GM21447 (cell line): Measurements from ENCODE around the gene CASP12.
"Not testable (repeated sequence)": the region's sequence is repeated elsewhere in the genome, so short reads cannot be mapped to it uniquely, and the experiment has no call there.

Experiments used
- ATAC-seq: cut with Tn5 transposase; IDR thresholded peaks from one replicate; pipeline ENCODE4 v1.9.1; 2021; ENCODE audit not compliant: unreplicated experiment

CASP12 gene

DNA sequence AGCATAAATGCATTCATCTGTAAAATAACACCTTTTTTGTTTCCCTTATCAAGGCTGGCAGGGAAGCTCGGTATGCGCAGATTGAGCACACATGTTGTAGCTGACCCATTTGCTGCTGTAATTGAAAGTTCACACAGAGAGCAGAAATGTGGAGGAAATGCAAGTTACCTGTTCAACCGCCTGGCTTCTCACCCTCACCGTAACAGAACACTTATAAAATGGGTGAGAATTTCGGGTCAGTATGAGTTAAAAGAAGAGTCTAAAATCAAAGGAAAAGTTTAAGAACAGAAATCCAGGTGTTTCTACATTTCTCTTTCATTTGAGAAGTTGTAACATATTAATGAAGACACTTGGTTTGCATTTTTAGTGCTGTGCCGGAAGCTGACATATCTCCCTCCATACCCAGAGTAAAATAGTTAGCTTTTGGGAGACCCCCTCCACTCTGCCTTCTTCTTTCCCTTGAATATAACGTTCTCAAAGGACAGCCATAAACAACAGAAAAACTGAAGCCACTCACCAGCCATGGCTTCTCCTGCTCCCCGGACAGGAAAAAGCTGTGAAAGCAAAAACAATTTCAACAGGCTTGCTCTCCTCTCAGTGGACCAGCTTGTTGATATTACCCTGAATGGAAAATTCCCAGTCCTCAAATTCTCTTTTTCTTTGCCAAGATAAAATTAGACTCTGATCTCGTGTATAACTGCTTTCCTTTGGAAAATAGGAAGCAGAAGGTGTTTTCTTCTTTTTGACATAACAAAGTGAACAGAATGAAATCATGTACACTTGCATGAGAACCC, at the start of gene CASP12:
Gene CASP12 (minus strand): TSS at position 570 of the 794 bp plus-strand sequence.
- peak; percentile 87 for ATAC-seq

DNA sequence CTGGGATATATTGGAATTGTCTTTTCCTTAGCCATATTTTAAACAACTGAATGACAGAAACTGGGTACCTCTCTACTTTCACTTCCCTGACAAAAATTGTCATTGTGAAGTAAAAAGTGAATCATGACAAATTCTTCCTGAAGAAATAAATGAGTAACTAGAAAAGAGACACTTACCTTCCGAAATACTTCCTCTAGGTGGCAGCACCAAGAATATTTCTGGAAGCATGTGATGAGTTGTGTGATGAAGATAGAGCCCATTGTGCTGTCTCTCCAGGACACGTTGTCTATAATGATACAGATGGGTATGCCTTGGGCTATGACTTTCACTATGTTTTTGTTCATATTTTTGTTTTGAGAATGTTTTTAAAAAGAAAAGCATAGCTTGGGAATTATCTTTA, 48.6 kb upstream of the CASP12 start:
- ATAC-seq = peak; percentile 97

DNA sequence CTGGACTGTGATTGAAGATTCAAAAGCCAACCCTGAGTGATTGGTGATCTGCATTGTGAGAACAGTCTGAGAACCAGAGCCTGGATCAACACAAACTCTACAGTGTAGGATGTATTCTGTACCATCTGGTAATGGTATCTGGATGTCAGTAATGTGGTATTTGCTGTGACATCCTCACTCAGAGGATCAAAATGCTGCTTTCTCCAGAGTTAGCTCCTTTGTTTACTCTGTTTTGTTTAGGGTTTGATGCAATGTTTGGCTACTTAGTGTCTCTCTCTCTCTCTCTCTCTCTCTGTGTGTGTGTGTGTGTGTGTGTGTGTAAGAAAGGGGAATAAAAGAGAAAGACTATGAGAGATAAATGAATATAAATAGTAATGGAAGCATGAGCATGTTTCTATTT, 45.8 kb upstream of the CASP12 start:
- no peak for ATAC-seq

DNA sequence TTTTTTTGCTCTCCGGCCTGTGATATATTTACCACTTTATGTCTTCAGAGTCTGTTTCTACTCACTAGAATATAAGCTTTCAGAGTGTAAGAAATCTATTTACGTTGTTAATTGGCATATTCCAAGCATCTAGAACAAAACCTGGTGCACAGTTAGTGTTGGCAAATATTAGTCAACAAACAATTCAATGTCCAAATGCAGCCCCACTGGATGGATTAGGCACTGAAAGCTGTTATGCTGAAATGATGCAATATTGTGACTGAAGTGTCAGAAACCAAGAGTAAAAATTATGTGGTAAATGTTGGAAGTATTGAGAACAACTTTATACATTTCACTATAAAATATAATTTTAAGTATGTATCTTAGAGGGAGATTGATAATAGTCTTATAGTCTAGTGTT, 45.3 kb upstream of the CASP12 start:
- ATAC-seq = no peak

DNA sequence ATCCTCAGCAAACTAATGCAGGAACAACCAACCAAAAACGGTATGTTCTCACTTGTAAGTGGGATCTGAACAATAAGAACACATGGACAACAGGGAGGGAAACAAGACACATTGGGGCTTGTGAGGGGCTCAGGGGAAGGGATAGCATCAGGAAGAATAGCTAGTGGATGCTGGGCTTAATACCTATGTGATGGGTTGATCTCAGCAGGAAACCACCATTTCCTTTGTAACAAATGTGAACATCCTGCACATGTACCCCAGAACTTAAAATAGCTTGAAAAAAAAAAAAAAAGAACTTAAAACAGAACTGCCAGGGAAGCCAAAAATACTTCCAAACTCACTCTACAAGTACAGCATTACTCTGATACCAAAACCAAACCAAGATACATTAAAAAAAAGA, 36.3 kb upstream of the CASP12 start:
- no peak for ATAC-seq

DNA sequence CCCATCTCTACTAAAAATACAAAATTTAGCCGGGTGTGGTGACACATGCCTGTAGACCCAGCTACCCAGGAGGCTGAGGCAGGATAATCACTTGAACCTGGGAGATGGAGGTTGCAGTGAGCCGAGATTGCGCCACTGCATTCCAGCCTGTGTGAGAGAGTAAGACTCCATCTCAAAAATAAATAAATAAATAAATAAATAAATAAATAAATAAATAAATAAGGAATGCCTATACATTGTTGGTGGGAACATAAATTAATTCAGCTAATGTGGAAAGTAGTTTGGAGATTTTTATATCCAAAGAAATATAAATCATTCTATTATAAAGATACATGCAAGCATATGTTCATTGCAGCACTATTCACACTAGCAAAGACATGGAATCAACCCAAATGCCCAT, 35.8 kb upstream of the CASP12 start:
- not testable (repeated sequence) for ATAC-seq

DNA sequence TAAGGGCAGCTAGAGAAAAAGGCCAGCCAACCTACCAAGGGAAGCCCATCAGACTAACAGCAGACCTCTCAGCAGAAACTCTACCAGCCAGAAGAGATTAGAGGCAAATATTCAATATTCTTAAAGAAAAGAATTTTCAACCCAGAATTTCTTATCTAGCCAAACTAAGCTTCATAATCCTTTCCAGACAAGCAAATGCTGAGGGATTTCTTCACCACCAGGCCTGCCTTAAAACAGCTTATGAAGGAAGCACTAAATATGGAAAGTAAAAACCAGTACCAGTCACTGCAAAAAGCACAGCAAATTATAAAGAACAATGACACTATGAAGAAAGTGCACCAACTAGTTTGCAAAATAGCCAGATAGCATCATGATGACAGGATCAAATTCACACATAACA, 30.6 kb upstream of the CASP12 start:
- ATAC-seq = no peak

DNA sequence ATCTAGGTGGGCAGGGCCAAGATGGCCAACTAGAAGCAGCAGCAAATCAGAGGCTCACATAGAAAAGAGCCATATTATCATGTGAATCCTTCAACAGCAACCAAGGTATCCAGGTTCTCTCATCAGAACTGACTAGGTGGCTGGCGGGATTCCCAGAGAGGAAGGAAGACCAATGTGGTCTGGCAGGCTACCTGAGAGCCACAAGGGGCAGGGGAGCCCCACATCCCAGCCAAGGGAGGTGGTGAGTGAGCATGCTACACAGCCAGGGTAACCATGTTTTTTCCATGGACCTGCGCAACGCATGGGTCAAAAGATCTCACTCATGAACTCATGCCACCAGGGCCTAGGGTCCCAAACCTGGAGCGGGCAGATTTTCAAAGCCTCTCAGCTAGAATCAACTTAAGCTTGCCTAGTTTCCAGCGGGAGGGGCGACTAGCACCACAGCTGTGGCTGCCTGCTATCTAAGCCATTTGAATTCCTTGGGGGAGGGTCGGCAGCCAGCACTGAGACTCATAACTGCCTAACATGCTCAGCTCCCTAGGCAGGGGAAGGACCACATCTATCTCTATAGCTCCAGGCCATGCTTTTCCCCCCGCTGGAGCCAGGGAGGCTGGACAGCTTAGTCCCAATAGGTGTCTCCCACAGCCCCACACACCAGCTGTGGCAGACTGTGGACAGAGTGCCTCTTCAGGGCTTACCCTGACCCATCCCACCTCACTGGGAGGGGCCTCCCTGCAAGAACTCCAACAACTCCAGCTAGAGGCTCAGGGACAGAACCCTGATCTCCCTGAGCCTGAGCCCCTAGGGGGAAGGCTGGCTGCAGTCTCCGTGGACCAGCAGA, 28.7 kb upstream of the CASP12 start:
- no peak for ATAC-seq

DNA sequence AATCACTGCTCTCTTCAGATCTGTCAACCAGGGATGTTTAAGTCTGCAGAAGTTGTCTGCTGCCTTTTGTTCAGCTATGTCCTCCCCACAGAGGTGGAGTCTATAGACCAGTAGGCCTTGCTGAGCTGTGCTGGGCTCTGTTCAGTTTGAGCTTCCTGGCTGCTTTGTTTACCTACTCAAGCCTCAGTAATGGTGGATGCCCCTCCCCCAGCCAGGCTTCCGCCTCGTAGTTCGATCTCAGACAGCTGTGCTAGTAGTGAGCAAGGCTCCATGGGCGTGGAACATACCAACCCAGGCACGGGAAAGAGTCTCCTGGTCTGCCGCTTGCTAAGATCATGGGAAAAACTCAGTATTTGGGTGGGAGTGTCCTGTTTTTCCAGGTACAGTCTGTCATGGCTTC, 27.6 kb upstream of the CASP12 start:
- no peak for ATAC-seq

DNA sequence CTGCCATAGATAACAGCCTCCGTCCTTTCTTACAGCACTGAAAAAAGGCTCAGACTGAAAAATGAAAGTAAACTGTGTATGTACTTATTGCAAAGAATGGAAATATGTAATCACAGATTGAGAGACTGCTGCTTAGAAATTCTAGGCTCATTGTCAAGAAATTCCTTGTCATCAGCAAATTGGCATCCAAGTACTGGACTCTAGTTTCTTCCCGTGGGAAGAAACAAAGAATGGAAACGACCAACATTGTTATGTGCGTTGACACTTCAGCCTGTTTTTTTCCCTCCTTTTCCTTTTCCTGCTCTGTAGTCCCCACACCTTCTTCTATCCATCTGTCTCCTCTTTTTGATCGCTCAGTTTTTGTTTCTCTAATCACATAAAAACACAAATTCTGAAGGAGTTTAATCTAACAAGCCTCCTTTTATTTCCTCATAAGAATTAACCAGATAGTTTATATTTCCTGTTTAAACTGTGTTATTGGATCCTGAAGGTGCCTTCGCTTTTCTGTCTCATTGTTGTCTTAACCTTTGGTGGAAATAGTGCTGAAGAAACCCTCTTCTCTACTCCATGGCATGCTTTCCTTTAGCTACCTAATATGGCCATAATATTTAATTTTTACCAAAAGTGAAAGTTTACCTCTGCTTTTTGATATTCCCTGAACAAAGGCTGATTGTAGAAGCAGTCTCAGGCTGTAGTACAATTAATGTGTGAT, 20.0 kb upstream of the CASP12 start:
- ATAC-seq = no peak

DNA sequence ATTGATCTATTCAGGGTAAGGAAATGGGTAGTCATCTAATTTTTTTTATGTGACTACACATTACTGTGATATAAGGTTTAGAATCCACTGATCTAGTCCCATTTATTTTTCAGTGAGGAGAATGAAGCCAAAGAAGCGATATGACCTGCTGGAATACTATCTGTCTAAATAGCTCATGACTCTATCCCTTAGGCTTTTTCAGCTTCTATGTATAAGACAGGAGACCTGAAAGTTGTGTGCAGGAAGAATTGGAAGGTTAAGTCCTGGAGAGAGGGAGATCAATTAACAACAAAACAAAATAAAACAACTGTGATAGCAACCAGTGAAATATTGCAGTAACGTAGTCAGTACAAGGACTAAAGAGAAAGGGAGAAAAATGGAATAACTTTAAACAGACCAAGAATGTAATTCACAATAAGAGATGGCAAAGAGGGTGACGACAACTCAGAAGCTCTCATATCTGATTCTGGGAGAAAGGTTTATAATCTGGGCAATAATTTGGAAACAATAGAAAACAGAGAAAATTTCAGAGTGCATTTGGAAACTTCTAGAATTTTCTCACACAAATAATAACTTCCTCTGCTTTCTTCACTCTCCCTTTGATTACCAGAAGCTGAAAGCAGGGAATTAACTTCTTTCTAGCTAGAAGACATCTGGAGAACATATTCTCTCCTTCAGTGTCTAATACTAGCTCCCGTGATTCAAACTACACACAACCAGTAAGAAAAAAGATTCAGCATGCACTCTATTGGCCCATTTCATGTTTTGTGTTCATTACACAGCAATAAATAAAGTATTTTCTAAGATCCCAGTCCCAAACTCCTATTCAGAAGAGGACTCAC, 19.2 kb upstream of the CASP12 start:
- no peak for ATAC-seq

DNA sequence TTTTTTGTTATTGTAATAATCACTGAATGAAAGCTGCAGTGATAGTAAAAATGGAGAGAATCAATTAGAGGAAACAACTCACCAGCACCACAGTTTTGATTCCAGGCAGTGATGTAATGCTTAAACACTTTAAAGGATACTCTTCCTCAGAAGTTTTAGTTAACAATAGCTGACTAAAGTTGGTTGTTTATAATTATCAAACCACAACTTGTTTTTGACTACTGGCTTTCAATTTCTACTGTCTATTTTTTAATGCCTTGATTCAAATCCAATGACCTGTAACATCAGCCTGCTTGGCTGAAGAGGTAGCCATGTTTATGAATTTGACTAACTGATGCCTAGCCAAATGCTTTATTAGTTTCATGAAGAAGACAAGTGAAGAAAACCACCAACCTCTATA, 18.2 kb upstream of the CASP12 start:
- ATAC-seq = no peak

DNA sequence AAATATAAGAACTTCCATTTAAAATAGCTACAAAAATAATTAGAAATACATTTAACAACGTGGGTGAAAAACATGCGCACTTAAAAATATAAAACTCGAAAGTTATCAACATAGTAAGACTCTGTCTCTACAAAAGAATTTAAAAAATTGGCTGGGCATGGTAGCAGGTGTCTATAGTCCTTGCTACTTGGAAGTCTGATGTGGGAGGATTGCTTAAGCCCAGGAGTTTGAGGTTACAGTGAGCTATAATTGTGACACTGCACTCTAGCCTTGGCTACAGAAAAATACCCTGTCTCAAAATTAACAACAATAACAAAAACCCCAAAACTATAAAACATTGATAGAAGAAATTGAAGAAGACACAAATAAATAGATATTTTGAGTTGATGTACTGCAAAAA, 13.8 kb upstream of the CASP12 start:
- no peak for ATAC-seq

DNA sequence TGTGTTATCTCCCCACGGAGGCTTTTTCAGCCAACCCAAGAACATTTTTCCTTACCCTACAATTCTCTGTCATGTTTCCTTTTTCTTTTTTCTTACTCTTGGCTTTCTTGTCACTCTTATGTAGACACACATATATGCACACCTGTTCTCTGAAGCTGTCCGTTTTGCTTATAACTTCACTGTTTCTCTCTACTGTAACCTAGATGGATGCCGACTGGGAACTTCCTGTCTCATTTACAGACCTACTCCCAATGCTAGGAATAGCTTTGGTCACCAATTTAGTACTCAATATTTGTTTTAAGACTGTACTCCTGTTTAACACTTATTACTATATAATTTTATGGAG, 9.9 kb upstream of the CASP12 start:
- ATAC-seq = no peak

DNA sequence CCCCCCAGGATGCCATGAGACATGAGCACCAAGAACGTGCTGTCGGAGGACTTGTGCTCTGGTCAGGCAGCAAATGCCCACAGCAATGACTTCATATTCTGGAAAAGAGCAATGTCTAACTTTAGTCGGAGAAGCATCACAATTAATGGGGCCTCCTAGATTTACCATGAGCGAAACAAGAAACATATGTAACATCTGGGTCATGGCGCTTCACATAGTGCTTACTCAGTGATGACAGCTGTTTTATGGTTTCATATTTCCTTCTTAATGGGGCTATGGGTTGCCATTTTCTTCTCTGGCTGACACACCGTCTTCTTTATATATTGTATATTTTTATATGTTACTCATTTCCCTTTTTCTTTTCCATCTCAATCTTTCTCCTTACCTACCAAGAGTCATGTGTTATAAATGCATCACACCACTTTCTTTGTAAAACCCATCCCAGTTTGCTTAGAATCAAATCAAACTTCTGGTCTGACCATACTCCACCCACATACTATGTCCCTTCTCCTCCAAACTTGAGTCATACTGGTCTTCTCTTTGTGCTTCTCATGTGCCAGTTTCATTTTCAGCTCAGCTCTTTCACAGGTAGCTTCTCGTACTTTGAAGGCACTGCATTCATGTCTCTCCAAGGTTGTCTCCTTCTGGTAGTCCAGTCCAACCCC, 9.4 kb upstream of the CASP12 start:
- ATAC-seq = peak; percentile 90

DNA sequence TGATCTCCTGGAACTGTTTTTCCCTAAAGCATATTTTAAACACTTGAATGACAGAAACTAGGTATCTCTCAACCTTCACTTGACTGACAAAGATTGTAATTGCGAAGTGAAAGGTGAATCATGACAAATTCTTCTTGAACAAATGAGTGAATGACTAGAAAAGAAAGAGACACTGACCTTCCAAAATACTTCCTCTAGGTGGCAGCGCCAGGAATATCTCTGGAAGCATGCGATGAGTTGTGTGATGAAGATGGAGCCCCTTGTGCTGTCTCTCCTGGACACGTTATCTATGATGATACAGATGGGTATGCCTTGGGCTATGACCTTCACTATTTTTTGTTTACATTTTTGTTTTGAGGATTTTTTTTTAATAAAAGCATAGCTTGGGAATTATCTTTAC, 7.0 kb upstream of the CASP12 start:
- no peak for ATAC-seq

DNA sequence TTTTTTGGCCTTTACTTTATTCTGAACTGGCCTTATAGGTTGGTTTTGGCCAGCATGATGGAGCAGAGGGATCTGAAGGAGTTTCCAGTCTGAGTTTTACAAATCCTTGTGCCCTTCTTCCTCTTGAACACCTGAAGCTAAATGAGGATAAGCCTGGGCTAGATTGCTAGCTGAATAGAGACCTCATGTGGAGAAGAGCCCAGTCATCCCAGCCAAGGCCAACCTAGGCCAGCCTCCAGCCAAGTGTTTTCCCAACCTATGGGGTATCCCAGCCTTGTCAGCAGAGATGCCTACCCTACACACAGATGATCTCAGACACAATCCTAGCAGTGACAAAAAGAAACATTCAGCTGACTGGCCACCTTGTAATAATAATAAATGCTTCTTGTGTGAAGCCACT, 966 bp upstream of the CASP12 start:
- no peak for ATAC-seq

DNA sequence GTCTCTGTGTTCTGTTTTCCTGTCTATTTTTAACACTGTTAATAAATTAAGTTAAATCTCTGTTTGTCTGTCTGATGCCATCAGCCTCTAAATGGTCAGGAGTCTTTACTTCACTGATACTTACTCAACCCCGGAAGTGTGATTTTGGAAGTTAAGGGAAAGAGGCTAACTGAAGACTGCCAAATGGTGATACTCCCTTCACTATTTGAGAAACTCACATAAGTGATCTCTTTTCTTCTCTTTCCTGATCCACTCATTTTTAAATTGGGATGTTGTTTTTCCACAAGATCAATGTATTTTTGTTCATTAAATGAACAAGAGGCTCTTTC, 389 bp upstream of the CASP12 start:
- peak; percentile 18 for ATAC-seq

DNA sequence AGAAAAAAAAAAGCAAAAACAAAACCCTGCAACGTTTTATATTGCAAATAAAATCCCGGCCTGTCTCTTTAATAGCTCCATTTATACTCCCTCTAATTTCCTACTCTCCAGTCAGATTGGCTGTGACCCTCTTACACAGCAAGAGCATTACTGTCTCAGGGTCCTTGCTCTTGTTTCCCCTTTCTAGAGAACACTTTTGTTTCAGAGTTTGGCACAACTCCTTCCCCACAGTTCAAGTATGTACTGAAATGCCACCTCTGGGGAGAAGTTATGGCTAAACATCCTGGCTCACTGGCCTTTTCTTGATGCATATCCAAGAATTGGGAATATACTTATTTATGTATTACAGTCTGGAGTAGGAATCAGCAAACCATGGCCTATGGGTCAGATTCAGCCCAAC, 2.6 kb downstream of the CASP12 start:
- no peak for ATAC-seq

DNA sequence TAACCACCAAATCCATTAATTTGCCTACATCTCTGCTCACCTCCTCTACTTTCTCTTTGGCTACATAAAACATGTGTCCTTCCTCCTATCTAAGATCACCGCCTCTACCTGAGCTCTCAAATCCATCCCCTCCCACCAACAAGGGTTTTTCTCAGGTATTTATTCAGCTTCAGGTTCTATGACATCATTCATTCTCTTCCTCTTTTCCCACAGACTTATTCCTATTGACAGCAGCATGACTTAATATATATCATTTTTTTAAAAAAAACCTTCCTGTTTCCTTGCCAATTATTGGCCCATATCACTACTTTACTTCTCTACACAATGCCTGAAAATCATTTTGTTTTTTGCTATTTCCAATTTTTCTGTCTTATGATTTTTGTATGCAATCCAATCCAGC, 4.4 kb downstream of the CASP12 start:
- ATAC-seq = no peak
